Naive thymus-derived CD4-positive, alpha-beta T cell (primary cell): ENCODE results near the gene PTGIS. TPM values are rescaled to one million over a fixed set of nuclear protein-coding genes. Genes with fewer than 3 reads are reported as not detected.

Source experiments
- ATAC-seq: fragments of 150-1000 bp; cut with Tn5 transposase; 2 replicates; pipeline ENCODE4 v1.10.0; 2021; ENCODE audit warnings: mild to moderate bottlenecking, moderate library complexity
- CTCF ChIA-PET: fragments of 350-600 bp; sonication (Branson Sonifier 250); formaldehyde crosslinking; loops from one replicate; lab custom pipeline; 2021; ENCODE audit warnings: antibody characterized with exemption; lab: Charles Lee
- POLR2A ChIA-PET: fragments of 350-600 bp; sonication (Branson Sonifier 250); formaldehyde crosslinking; loops from one replicate; lab custom pipeline; 2021; ENCODE audit warnings: antibody characterized with exemption, inconsistent platforms; lab: Charles Lee
- DNase-seq, 9 donors: peaks; one replicate each; pipeline versions ENCODE4 v3.0.0 to v3.0.0-alpha.2; 2020 to 2022; ENCODE audit warnings: mixed read lengths in 1 of 9
- H3K27ac ChIP-seq: one replicate; pipeline ENCODE4 v1.7.0; 2013; ENCODE audit warnings: mild to moderate bottlenecking, low read depth, low read length, moderate library complexity
- H3K27me3 ChIP-seq, 2 donors: one replicate each; pipeline ENCODE4 v1.7.0; 2013; ENCODE audit warnings: low read length in 2 of 2, mild to moderate bottlenecking in 2 of 2, moderate library complexity in 2 of 2; ENCODE audit not compliant: control insufficient read depth in 2 of 2, insufficient read depth in 2 of 2
- H3K36me3 ChIP-seq, 3 experiments: 1 replicate in 2 of 3; 2 replicates in 1 of 3; pipeline ENCODE4 v1.7.0; 2013; ENCODE audit warnings: low read length in 3 of 3, mild to moderate bottlenecking in 3 of 3, moderate library complexity in 1 of 3; ENCODE audit not compliant: insufficient read depth in 3 of 3, control insufficient read depth in 2 of 3
- H3K4me1 ChIP-seq, 2 donors: one replicate each; pipeline ENCODE4 v1.7.0; 2013; ENCODE audit warnings: low read length in 2 of 2, mild to moderate bottlenecking in 2 of 2, moderate library complexity in 1 of 2; ENCODE audit not compliant: control insufficient read depth in 2 of 2, insufficient read depth in 2 of 2
- H3K4me3 ChIP-seq: 2 replicates; pipeline ENCODE4 v1.7.0; 2013; ENCODE audit warnings: mild to moderate bottlenecking, low read length
- H3K9me3 ChIP-seq, 3 experiments: 1 replicate in 2 of 3; 2 replicates in 1 of 3; pipeline ENCODE4 v1.7.0; 2013; ENCODE audit warnings: low read length in 3 of 3; ENCODE audit not compliant: control insufficient read depth in 2 of 3
- H3K27ac Mint-ChIP-seq, 9 donors: one replicate each; pipeline ENCODE4 v1.8.0; 2020 to 2022; ENCODE audit warnings: mixed read lengths in 9 of 9, mild to moderate bottlenecking in 8 of 9, moderate library complexity in 5 of 9, inconsistent platforms in 2 of 9
- H3K27me3 Mint-ChIP-seq, 5 donors: one replicate each; pipeline ENCODE4 v1.8.0; 2021 to 2022; ENCODE audit warnings: mixed read lengths in 5 of 5, mild to moderate bottlenecking in 1 of 5
- H3K36me3 Mint-ChIP-seq, 5 donors: one replicate each; pipeline ENCODE4 v1.8.0; 2020 to 2022; ENCODE audit warnings: mixed read lengths in 5 of 5, mild to moderate bottlenecking in 3 of 5, inconsistent platforms in 1 of 5
- H3K4me1 Mint-ChIP-seq, 7 donors: one replicate each; pipeline ENCODE4 v1.8.0; 2020 to 2022; ENCODE audit warnings: mixed read lengths in 7 of 7, mild to moderate bottlenecking in 3 of 7, inconsistent platforms in 1 of 7
- H3K4me3 Mint-ChIP-seq, 10 donors: one replicate each; pipeline ENCODE4 v1.8.0; 2020 to 2022; ENCODE audit warnings: mild to moderate bottlenecking in 10 of 10, mixed read lengths in 10 of 10, moderate library complexity in 6 of 10, inconsistent platforms in 2 of 10
- H3K9me3 Mint-ChIP-seq, 11 donors: one replicate each; pipeline ENCODE4 v1.8.0; 2020 to 2022; ENCODE audit warnings: mixed read lengths in 11 of 11, mild to moderate bottlenecking in 4 of 11, inconsistent platforms in 1 of 11, moderate library complexity in 1 of 11
- intact Hi-C, 2 donors: fragments of 100-400 bp; cut with micrococcal nuclease; formaldehyde crosslinking; loops; one replicate each; pipeline ENCODE4 v1.15.1; 2023
- polyA plus RNA-seq, 2 donors: library from polyadenylated mRNA; unstranded; fragments of 300-500 nt; fragmentation: Illumina TruSeq; gene quantifications; one replicate each; pipeline ENCODE4 v1.2.3, GENCODE V29; 2021
- total RNA-seq, 6 experiments: library from RNA in 5 of 6; stranded (reverse) in 5 of 6; gene quantifications; 1 replicate in 5 of 6; 2 replicates in 1 of 6; pipeline ENCODE4 v1.2.3 and lab custom pipeline; 2021 to 2026

Gene PTGIS
- total and polyA plus RNA-seq, 7 experiments from 2014 or later: 12.5 TPM; not detected in 6

DNA sequence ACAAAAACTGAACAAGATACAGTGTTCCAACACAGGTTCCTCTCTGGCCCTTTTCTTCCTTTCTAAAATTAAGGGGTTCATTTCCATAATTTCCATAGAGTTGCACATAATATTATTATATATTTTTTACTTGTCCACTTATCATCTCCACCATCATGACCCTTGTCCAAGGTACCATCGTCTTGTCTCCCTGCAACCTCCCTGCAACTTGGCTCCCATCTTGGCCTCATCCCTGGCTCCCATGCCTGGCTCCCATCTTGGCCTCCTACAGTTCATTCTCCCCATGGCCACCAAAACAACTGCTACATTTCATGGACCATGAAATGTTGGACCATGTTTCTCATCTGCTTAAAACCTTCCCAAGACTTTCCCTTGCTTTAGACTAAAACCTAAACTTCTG, 82.4 kb downstream of the PTGIS start:
- intact Hi-C loops: loop anchor here in 1 of 2 donors (2.0 kb wide), 1 partner anchor 151 kb away; no protein-coding TSS in a partner anchor
- H3K36me3 ChIP-seq: no peaks in the 10 kb centered on the region
- H3K27me3 Mint-ChIP-seq: peaks cover 69 to 76% (median 74%) of the 10 kb centered on the region in 5 donors
- ATAC-seq (no peak), DNase-seq (no peak)
- H3K4me3 ChIP-seq: no peak overlapping the region
- H3K27me3 ChIP-seq: peaks cover 0 to 21% of the 10 kb centered on the region in 2 donors
- H3K9me3 ChIP-seq: no peaks in the 10 kb centered on the region
- H3K36me3 Mint-ChIP-seq: peaks cover 0 to 10% (median 2%) of the 10 kb centered on the region in 5 donors
- peak overlapping the region in 3 of 10 donors; percentile 16 to 62 (median 36) for H3K4me3 Mint-ChIP-seq
- peaks cover 0 to 17% (median 8%) of the 10 kb centered on the region in 11 donors for H3K9me3 Mint-ChIP-seq
- CTCF ChIA-PET: no interaction called here
- no peak overlapping the region for H3K27ac ChIP-seq
- H3K4me1 ChIP-seq: peaks cover 0 to 7% of the 10 kb centered on the region in 2 donors
- peaks cover 0 to 15% (median 8%) of the 10 kb centered on the region in 7 donors for H3K4me1 Mint-ChIP-seq
- POLR2A ChIA-PET: no interaction called here
- H3K27ac Mint-ChIP-seq: no peak overlapping the region

DNA sequence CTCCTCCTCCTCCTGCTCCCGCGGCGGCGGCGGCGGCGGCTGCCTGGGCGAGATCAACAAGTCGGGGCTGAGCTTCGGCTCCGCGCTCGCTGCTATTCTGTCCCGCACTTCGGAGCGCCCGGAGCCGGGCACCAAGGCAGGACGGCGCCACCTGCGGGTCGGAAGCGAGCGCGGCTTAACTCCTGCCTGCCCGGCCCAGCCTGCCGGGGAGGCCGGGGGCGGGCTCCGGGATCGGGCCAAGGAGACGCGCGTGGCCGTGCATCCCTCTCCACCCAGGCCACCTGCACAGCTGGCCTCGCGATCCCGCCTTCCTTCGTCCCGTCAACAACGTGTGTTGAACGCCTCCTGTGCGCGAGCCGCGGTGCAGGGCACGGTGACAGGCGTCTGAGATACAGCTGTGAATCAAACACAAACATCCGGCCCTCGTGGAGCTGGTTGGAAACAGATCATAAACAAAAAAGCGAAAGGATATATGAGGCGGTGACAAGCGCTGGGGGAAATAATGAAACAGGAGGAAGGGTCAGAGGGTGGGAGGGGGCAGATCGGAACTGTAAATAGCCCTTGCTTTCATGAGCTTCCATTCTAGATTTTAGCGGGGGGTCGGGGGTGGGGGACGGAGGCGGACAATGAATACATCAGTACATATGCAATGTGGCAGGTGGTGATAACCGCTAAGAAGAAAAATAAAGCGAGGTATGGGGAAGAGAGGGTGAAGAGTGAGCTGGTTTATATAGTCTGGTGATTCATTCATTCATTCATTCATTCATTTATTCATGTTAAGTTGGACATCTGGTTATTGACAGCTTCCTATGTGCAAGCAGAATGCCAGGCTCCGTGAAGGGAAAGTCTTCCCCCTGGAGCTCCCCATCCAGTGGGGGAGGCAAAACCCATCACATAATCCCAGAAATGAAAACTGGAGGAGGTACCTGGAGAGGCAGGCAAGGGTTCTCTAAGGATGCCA, 83.5 kb downstream of the PTGIS start:
- H3K27me3 ChIP-seq: peaks cover 0 to 21% of the 10 kb centered on the region in 2 donors
- peaks cover 0 to 7% of the 10 kb centered on the region in 2 donors for H3K4me1 ChIP-seq
- Mint-ChIP-seq H3K27ac (peak overlapping the region in 3 of 9 donors; percentile 50 to 65 (median 59)), H3K4me3 (peak overlapping the region; percentile 74 to 94 (median 87)), H3K27me3 (peaks cover 70 to 78% (median 73%) of the 10 kb centered on the region in 5 donors), H3K9me3 (peaks cover 0 to 12% (median 4%) of the 10 kb centered on the region in 11 donors), H3K36me3 (peaks cover 0 to 4% (median 2%) of the 10 kb centered on the region in 5 donors), H3K4me1 (peaks cover 0 to 15% (median 8%) of the 10 kb centered on the region in 7 donors)
- intact Hi-C loops: loop anchor here in 1 of 2 donors (1.0 to 2.0 kb wide), 2 partner anchors 100 to 150 kb away; no protein-coding TSS in a partner anchor
- no peak overlapping the region for H3K27ac ChIP-seq
- H3K9me3 ChIP-seq: no peaks in the 10 kb centered on the region
- H3K4me3 ChIP-seq: peak overlapping the region; percentile 29
- ATAC-seq: peak; percentile 84
- H3K36me3 ChIP-seq: no peaks in the 10 kb centered on the region
- CTCF ChIA-PET: interaction anchor here (0.7 kb wide), 2 partner anchors 25 to 54 kb away, joined by 3 to 5 read pairs; no protein-coding TSS in a partner anchor
- peak; percentile 18 to 77 (median 44) for DNase-seq
- POLR2A ChIA-PET: no interaction called here

DNA sequence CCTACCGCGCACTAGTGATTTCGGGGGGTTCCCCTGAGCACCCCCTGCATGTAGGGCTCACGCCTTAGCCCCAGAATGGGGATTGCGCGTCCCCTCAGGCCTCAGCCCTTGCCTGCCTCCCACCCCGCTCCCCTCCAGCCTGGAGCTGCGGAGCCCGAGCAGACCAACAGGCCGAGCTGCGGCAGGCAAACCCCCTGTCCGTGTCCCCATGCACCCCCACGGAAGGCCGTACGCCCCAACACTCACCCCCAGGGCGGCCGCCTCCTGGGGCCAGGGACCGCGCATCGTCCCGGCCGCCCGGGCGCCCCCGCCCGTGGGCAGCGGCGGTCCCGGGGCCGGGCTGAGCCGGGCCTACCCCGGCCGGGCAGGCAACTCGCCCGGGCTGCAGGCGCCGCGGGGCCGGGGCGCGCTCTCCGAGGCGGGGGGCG, 84.2 kb downstream of the PTGIS start:
- POLR2A ChIA-PET: no interaction called here
- ATAC-seq: no peak
- DNase-seq: no peak
- intact Hi-C loops: loop anchor here in 1 of 2 donors (1.0 to 2.0 kb wide), 2 partner anchors 99 to 149 kb away; no protein-coding TSS in a partner anchor
- peaks cover 0 to 15% (median 8%) of the 10 kb centered on the region in 7 donors for H3K4me1 Mint-ChIP-seq
- no peak overlapping the region for H3K4me3 ChIP-seq
- H3K36me3 Mint-ChIP-seq: peaks cover 0 to 2% (median 0%) of the 10 kb centered on the region in 5 donors
- H3K27me3 Mint-ChIP-seq: peaks cover 69 to 78% (median 70%) of the 10 kb centered on the region in 5 donors
- H3K9me3 ChIP-seq: no peaks in the 10 kb centered on the region
- no peak overlapping the region for H3K27ac ChIP-seq
- no peaks in the 10 kb centered on the region for H3K36me3 ChIP-seq
- peak overlapping the region in 5 of 10 donors; percentile 25 to 89 (median 74) for H3K4me3 Mint-ChIP-seq
- no peak overlapping the region for H3K27ac Mint-ChIP-seq
- peaks cover 0 to 7% of the 10 kb centered on the region in 2 donors for H3K4me1 ChIP-seq
- H3K9me3 Mint-ChIP-seq: peaks cover 0 to 12% (median 0%) of the 10 kb centered on the region in 11 donors
- peaks cover 0 to 15% of the 10 kb centered on the region in 2 donors for H3K27me3 ChIP-seq
- CTCF ChIA-PET: no interaction called here

DNA sequence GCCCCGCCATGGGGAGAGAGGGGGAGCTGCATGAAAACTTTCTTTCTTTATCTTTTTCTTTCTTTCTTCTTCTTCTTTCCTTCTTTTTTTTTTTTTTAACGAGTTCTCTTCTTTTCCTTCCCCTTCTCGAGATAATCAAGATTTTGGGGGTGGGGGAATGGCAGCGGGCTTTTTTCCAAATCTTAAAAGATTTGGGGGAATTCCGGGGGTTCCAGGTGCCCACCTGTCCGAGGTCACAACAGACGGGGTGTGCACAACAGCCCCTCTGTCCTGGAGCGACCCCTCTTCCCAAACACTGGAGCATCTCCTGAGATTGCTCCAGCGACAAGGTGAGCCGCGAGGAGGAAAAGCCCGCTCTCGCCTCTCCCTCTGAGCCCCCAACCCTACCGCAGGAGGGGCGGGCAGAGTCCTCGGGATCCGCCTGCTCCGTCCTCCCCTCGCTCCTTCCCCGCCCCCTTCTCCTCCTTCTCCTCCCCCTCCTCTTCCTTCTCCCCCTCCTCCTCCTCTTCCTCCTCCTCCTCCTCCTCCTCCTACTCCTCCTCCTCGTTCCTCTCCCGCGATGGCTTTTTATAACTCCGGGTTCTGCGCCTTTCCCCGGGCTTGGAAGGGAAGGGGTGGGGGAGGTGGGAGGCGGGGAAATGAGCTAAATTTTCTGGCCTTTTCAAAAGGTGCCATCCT, 84.8 kb downstream of the PTGIS start:
- Mint-ChIP-seq H3K4me1 (peaks cover 0 to 15% (median 8%) of the 10 kb centered on the region in 7 donors), H3K4me3 (peak overlapping the region in 6 of 10 donors; percentile 25 to 89 (median 48)), H3K27ac (no peak overlapping the region), H3K9me3 (peaks cover 0 to 13% (median 0%) of the 10 kb centered on the region in 11 donors), H3K36me3 (peaks cover 0 to 2% (median 0%) of the 10 kb centered on the region in 5 donors), H3K27me3 (peaks cover 63 to 73% (median 65%) of the 10 kb centered on the region in 5 donors)
- ATAC-seq (no peak), DNase-seq (no peak)
- Histone ChIP-seq H3K9me3 (no peaks in the 10 kb centered on the region), H3K4me3 (no peak overlapping the region), H3K27ac (no peak overlapping the region), H3K36me3 (no peaks in the 10 kb centered on the region), H3K4me1 (peaks cover 0 to 7% of the 10 kb centered on the region in 2 donors), H3K27me3 (peaks cover 0 to 14% of the 10 kb centered on the region in 2 donors)
- POLR2A ChIA-PET: no interaction called here
- intact Hi-C loops: no loop called here
- CTCF ChIA-PET: no interaction called here

DNA sequence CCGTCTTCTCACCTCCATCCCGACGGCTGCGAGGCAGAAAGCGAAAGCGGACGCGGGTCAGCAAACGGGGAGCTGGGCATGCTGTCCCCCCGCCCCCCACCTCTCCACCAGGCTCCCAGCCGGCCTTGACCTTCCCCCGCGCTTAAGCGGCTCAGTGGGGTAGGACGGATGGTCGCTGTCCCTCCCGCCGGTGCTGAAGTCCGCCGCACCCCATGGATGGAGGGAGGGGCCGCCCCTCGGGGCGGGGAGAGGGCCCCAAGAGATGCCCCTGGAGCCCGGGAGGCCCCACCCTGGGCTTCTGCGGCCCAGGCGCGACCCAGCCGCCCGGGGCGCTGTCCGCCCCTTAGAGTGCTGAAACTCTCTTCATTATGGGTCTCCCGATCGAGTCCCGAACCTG, 85.3 kb downstream of the PTGIS start, which contains the start of gene KCNB1:
Gene KCNB1, minus strand, starts transcription at position 48 of the 397 bp plus-strand sequence. CDS start 188 bp downstream, outside the sequence.
- intact Hi-C loops: no loop called here

DNA sequence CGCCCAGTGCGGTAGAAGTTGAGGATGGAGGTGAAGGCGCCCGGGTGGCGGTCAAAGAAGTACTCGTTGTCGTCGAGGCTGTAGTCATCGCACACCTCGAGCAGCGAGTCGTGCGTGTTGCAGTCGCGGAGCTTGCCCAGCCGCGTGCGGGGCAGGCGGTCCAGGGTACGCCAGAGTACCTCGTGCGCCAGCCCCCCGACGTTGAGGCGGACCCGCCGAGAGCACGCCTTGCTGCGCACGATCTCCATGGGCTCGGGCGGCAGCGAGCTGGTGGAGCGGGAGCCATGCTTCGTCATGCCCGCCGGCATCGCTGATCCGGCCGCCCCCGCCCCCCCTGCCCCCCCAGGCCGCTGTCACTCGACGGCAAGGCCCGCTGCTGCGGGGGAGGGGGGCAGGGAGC, 85.8 kb downstream of the PTGIS start:
- peaks cover 0 to 7% of the 10 kb centered on the region in 2 donors for H3K4me1 ChIP-seq
- Mint-ChIP-seq H3K36me3 (peaks cover 0 to 2% (median 0%) of the 10 kb centered on the region in 5 donors), H3K4me1 (peaks cover 0 to 15% (median 8%) of the 10 kb centered on the region in 7 donors), H3K9me3 (peaks cover 0 to 17% (median 0%) of the 10 kb centered on the region in 11 donors), H3K27ac (no peak overlapping the region), H3K27me3 (peaks cover 56 to 65% (median 62%) of the 10 kb centered on the region in 5 donors), H3K4me3 (no peak overlapping the region)
- H3K27ac ChIP-seq: no peak overlapping the region
- POLR2A ChIA-PET: no interaction called here
- peaks cover 0 to 14% of the 10 kb centered on the region in 2 donors for H3K27me3 ChIP-seq
- intact Hi-C loops: no loop called here
- H3K9me3 ChIP-seq: no peaks in the 10 kb centered on the region
- DNase-seq (no peak), ATAC-seq (no peak)
- no peak overlapping the region for H3K4me3 ChIP-seq
- CTCF ChIA-PET: no interaction called here
- no peaks in the 10 kb centered on the region for H3K36me3 ChIP-seq

More for the DNA sequence above, 85.3 kb downstream of the PTGIS start, which contains the start of gene KCNB1:
- DNase-seq (peak in 8 of 9 donors; percentile 12 to 66 (median 26)), ATAC-seq (peak; percentile 65)
- no peak within 1 kb of the TSS for H3K27ac ChIP-seq
- peaks cover 61 to 69% (median 62%) of the 10 kb centered on the region in 5 donors for H3K27me3 Mint-ChIP-seq
- no peak within 1 kb of the TSS for H3K27ac Mint-ChIP-seq
- ChIA-PET POLR2A (no interaction called here), CTCF (no interaction called here)
- H3K4me1 Mint-ChIP-seq: peaks cover 0 to 15% (median 8%) of the 10 kb centered on the region in 7 donors
- peak within 1 kb of the TSS in 6 of 10 donors; percentile 21 to 89 (median 48) for H3K4me3 Mint-ChIP-seq
- H3K36me3 ChIP-seq: no peaks in the 10 kb centered on the region
- peaks cover 0 to 14% (median 0%) of the 10 kb centered on the region in 11 donors for H3K9me3 Mint-ChIP-seq
- peaks cover 0 to 14% of the 10 kb centered on the region in 2 donors for H3K27me3 ChIP-seq
- H3K36me3 Mint-ChIP-seq: peaks cover 0 to 2% (median 0%) of the 10 kb centered on the region in 5 donors
- peaks cover 0 to 7% of the 10 kb centered on the region in 2 donors for H3K4me1 ChIP-seq
- H3K4me3 ChIP-seq: no peak within 1 kb of the TSS
- no peaks in the 10 kb centered on the region for H3K9me3 ChIP-seq
